Astrocyte (in vitro differentiated cells and primary cell): ENCODE results near the gene CIBAR2.

Experiments
- EZH2 ChIP-seq: IDR thresholded peaks from 2 replicates; pipeline ENCODE4 v1.6.1; 2012; ENCODE audit warnings: mild to moderate bottlenecking, low read length, inconsistent platforms; ENCODE audit not compliant: insufficient read depth
- TF ChIP-seq, protein P1 (sequence below): IDR thresholded peaks from 2 replicates; pipeline ENCODE4 v1.5.1; 2011; ENCODE audit warnings: low read depth, mild to moderate bottlenecking, inconsistent platforms, low read length, moderate library complexity; ENCODE audit not compliant: insufficient read depth

DNA sequence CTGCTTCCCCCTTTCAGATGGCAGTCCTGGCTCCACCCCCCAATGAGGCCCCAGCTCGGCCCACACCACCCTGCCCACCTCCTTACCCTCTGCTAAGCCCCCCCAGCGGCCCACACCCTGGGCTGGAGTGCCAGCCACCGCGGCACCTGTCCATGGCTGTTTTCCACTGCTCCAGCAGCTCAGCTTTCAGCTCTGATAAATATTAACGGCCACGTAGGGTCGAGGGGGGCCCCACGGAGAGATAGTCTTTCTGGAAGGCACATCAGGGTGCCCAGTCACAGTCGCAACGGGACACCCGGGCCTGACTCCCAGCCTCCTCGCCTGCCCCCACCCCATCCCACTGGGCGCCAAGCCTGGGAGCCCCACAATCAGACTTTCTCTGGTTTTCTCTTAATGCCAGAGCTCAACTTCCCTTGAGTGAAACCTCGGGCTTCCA, 46.5 kb upstream of the CIBAR2 start:
- TF ChIP-seq, protein P1, sequence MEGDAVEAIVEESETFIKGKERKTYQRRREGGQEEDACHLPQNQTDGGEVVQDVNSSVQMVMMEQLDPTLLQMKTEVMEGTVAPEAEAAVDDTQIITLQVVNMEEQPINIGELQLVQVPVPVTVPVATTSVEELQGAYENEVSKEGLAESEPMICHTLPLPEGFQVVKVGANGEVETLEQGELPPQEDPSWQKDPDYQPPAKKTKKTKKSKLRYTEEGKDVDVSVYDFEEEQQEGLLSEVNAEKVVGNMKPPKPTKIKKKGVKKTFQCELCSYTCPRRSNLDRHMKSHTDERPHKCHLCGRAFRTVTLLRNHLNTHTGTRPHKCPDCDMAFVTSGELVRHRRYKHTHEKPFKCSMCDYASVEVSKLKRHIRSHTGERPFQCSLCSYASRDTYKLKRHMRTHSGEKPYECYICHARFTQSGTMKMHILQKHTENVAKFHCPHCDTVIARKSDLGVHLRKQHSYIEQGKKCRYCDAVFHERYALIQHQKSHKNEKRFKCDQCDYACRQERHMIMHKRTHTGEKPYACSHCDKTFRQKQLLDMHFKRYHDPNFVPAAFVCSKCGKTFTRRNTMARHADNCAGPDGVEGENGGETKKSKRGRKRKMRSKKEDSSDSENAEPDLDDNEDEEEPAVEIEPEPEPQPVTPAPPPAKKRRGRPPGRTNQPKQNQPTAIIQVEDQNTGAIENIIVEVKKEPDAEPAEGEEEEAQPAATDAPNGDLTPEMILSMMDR: no peak
- TF ChIP-seq EZH2: no peak
